Hepatocyte (in vitro differentiated cells): ENCODE data around the gene OSGIN1. TPM values are rescaled to one million over a fixed set of nuclear protein-coding genes. Genes with fewer than 3 reads are reported as not detected.

Source experiments
- DNase-seq: peaks from one replicate; pipeline ENCODE4 v3.0.0-alpha.2; 2016; ENCODE audit warnings: low spot score
- H2AFZ ChIP-seq: fragments of 200-600 bp; sonication (generic); 2 replicates; pipeline ENCODE4 v1.6.0; 2016; ENCODE audit warnings: antibody characterized with exemption, mild to moderate bottlenecking
- H3K27ac ChIP-seq: fragments of 200-600 bp; sonication (generic); 2 replicates; pipeline ENCODE4 v1.5.1; 2016; ENCODE audit warnings: mild to moderate bottlenecking
- H3K27me3 ChIP-seq: fragments of 200-600 bp; sonication (generic); 2 replicates; pipeline ENCODE4 v1.6.1; 2016
- H3K36me3 ChIP-seq: fragments of 200-600 bp; sonication (generic); replicated peaks from 2 replicates; pipeline ENCODE4 v1.5.1; 2016; ENCODE audit warnings: low read depth; ENCODE audit not compliant: insufficient read depth
- H3K4me1 ChIP-seq: fragments of 200-600 bp; sonication (generic); 2 replicates; pipeline ENCODE4 v1.5.1; 2016; ENCODE audit warnings: mild to moderate bottlenecking, moderate library complexity; ENCODE audit not compliant: insufficient read depth
- H3K4me2 ChIP-seq: fragments of 200-600 bp; sonication (generic); 2 replicates; pipeline ENCODE4 v1.6.0; 2016
- H3K4me3 ChIP-seq: fragments of 200-600 bp; sonication (generic); 2 replicates; pipeline ENCODE4 v1.5.1; 2016; ENCODE audit warnings: mild to moderate bottlenecking
- H3K79me2 ChIP-seq: fragments of 200-600 bp; sonication (generic); 2 replicates; pipeline ENCODE4 v1.6.0; 2017; ENCODE audit warnings: mild to moderate bottlenecking
- H3K9me2 ChIP-seq: fragments of 200-600 bp; sonication (generic); replicated peaks from 2 replicates; pipeline ENCODE4 v1.6.0; 2017; ENCODE audit warnings: mild to moderate bottlenecking; ENCODE audit not compliant: insufficient read depth
- H3K9me3 ChIP-seq: fragments of 200-600 bp; sonication (generic); 2 replicates; pipeline ENCODE4 v1.5.1; 2016; ENCODE audit warnings: low read depth, mild to moderate bottlenecking
- H4K20me1 ChIP-seq: fragments of 200-600 bp; sonication (generic); 2 replicates; pipeline ENCODE4 v1.6.0; 2016; ENCODE audit warnings: mild to moderate bottlenecking; ENCODE audit not compliant: insufficient read depth, poor library complexity, severe bottlenecking
- CTCF ChIP-seq: fragments of 200-600 bp; sonication (generic); IDR thresholded peaks from 2 replicates; pipeline ENCODE4 v1.5.1; 2016; ENCODE audit warnings: antibody characterized with exemption, mild to moderate bottlenecking; ENCODE audit not compliant: poor library complexity
- EZH2 ChIP-seq: fragments of 200-600 bp; sonication (generic); IDR thresholded peaks from 2 replicates; pipeline ENCODE4 v1.6.1; 2016; ENCODE audit warnings: antibody characterized with exemption, mild to moderate bottlenecking, borderline replicate concordance
- EZH2phosphoT487 ChIP-seq: fragments of 200-600 bp; sonication (generic); IDR thresholded peaks from one replicate; pipeline ENCODE4 v1.6.1; 2018; ENCODE audit warnings: antibody characterized with exemption, mild to moderate bottlenecking, low read depth, moderate library complexity; ENCODE audit not compliant: unreplicated experiment, severe bottlenecking
- WGBS: methylation state at CpG from one replicate; pipeline ENCODE4 v1.1.6; 2016; ENCODE audit warnings: low lambda C conversion rate; ENCODE audit errors: missing lambda C conversion rate; 5-methylcytosine and 5-hydroxymethylcytosine counted together
- polyA plus RNA-seq: library from polyadenylated mRNA; unstranded; fragments of >200 nt; fragmentation: Nextera tagmentation; extraction: Ambion mirVana; gene quantifications from 2 replicates; pipeline ENCODE4 v1.2.1, GENCODE V29; 2016
- total RNA-seq: library from RNA; depleted of rRNA; stranded (reverse); fragments of >200 nt; gene quantifications from 2 replicates; pipeline ENCODE4 v1.2.3, GENCODE V29; 2014

The OSGIN1 gene
- total and polyA plus RNA-seq, 2 experiments from 2014 or later = 1.9 to 10.0 TPM

GRCh38 chr16:83935858-83936255, 17.2 kb upstream of the OSGIN1 start:
- DNase-seq = no peak
- no peaks in the 10 kb centered on the region for H3K36me3 ChIP-seq
- H3K79me2 ChIP-seq = no peaks in the 10 kb centered on the region
- no peak overlapping the region for H3K27ac ChIP-seq
- no peaks in the 10 kb centered on the region for H3K4me1 ChIP-seq
- no peaks in the 10 kb centered on the region for H3K27me3 ChIP-seq
- H4K20me1 ChIP-seq = no peaks in the 10 kb centered on the region
- 92% methylated on average over 9 of the region's 10 CpGs for WGBS
- H3K9me2 ChIP-seq = no peaks in the 10 kb centered on the region
- H3K4me2 ChIP-seq = no peak overlapping the region
- TF ChIP-seq EZH2 (no peak), CTCF (no peak), EZH2phosphoT487 (no peak)
- no peak overlapping the region for H3K4me3 ChIP-seq
- H2AFZ ChIP-seq = no peak overlapping the region
- no peaks in the 10 kb centered on the region for H3K9me3 ChIP-seq

- Histone ChIP-seq H3K4me3 (no peak overlapping the region), H3K9me3 (no peaks in the 10 kb centered on the region), H3K79me2 (no peaks in the 10 kb centered on the region), H3K27me3 (no peaks in the 10 kb centered on the region), H2AFZ (no peak overlapping the region), H3K36me3 (no peaks in the 10 kb centered on the region), H3K4me2 (no peak overlapping the region), H3K27ac (no peak overlapping the region), H3K4me1 (no peaks in the 10 kb centered on the region), H4K20me1 (no peaks in the 10 kb centered on the region), H3K9me2 (no peaks in the 10 kb centered on the region)
- DNase-seq = no peak
- 92% methylated on average over 18 of the region's 19 CpGs for WGBS
- TF ChIP-seq EZH2phosphoT487 (no peak), EZH2 (no peak), CTCF (no peak)
These were observed 16.4 kb upstream of the OSGIN1 start for GRCh38 chr16:83936581-83937165.

GRCh38 chr16:83937267-83937666, 15.8 kb upstream of the OSGIN1 start:
- Histone ChIP-seq H3K9me3 (no peaks in the 10 kb centered on the region), H3K9me2 (no peaks in the 10 kb centered on the region), H3K4me1 (no peaks in the 10 kb centered on the region), H2AFZ (no peak overlapping the region), H3K79me2 (no peaks in the 10 kb centered on the region), H3K27me3 (no peaks in the 10 kb centered on the region), H3K4me2 (no peak overlapping the region), H3K27ac (no peak overlapping the region), H3K4me3 (no peak overlapping the region), H3K36me3 (no peaks in the 10 kb centered on the region), H4K20me1 (no peaks in the 10 kb centered on the region)
- TF ChIP-seq EZH2phosphoT487 (no peak), EZH2 (no peak), CTCF (no peak)
- no peak for DNase-seq
- 98% methylated on average over 2 of the region's 2 CpGs for WGBS
